BE2C (cell line): ENCODE data around the gene ZDHHC14. TPM values are rescaled to one million over a fixed set of nuclear protein-coding genes. Genes with fewer than 3 reads are reported as not detected.
"Not testable (repeated sequence)": the region's sequence is repeated elsewhere in the genome, so short reads cannot be mapped to it uniquely, and the experiment has no call there.

Experiments used
- DNase-seq: peaks from one replicate; pipeline ENCODE4 v3.0.0-alpha.2; 2020
- H3K27me3 ChIP-seq: fragments of 250-450 bp; sonication (Bioruptor Pico); 2 replicates; pipeline ENCODE4 v1.5.1; 2020; ENCODE audit warnings: mild to moderate bottlenecking
- H3K36me3 ChIP-seq: fragments of 250-450 bp; sonication (Bioruptor Pico); 2 replicates; pipeline ENCODE4 v1.5.1; 2020; ENCODE audit warnings: mild to moderate bottlenecking
- H3K4me1 ChIP-seq: fragments of 250-450 bp; sonication (Bioruptor Pico); 2 replicates; pipeline ENCODE4 v1.5.1; 2020
- H3K4me3 ChIP-seq: 2 replicates; pipeline ENCODE4 v1.5.1; 2011; ENCODE audit warnings: low read depth, low read length
- H3K9me3 ChIP-seq: fragments of 250-450 bp; sonication (Bioruptor Pico); 2 replicates; pipeline ENCODE4 v1.5.1; 2020
- polyA plus RNA-seq: library from polyadenylated mRNA; unstranded; fragments of >200 nt; gene quantifications from one replicate; pipeline ENCODE4 v1.2.1, GENCODE V29; 2012; ENCODE audit warnings: low read depth, missing spikeins; ENCODE audit not compliant: insufficient read length, insufficient read depth
- TF ChIP-seq, protein P1 (sequence below): IDR thresholded peaks from 2 replicates; pipeline ENCODE4 v1.5.1; 2012; ENCODE audit warnings: mild to moderate bottlenecking, low read depth, low read length

Gene ZDHHC14
- polyA plus RNA-seq = 0.88 TPM

DNA sequence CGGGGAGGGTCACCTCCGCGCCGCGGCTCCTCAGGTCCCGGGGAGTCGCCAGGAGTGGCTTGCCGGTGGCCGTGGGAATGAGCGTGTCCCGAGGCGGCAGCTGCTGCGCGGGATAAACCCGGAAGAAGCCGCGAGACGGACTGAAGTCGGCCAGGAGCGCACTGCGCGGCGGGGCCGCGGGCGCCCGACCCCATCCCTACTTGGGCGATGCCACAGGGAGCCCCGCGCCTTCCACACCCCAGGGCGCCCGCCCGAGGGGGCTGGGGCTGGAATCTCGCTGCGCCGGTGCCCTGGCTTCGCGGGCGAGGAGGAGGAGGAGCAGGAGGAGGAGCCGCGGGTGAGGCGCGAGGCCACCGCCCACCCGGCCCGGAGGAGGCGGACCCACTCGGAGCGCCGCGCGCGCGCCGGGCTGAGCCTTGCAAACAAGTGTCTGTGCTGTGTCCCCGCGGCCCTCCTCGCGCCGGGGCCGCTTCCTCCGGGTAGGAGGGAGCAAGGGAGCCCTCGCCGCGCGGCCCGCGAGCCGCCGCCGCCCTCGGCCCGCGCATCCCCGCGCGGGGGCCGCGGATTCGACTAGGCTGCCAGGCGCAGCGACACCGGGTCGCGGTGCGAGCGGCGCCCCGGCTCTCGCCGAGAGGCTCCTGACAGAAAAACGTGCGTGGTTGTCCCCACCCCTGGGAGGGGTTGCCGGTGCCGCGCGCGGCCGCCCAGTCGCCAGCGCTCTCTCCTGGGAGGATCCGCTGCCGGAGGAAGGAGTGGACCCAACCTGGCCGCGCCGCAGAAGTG is at the start of gene ZDHHC14:
Gene ZDHHC14 (plus strand): TSS at position 412 of the 783 bp plus-strand sequence.
- peak; percentile 92 for DNase-seq
- H3K27me3 ChIP-seq = no peaks in the 10 kb centered on the region

DNA sequence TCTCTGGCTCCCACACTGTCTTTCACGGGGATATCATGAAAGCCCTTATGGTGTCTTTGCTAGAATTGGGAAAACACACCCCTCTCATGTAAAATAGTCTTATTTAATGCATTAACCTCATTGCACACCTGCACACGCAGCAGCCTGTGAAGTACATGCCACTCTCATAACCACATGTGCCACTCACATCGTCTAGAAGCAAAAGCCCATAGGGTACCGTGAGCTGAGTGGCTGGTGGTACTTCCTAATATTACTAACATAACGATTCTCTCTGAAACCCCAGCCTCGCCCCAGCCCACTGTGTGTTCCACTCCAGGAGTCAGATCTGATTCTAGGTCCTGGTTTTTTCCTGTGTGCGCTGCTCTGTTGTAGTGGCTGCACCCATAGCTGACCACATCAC is 48.2 kb upstream of the ZDHHC14 start:
- no peak for DNase-seq
- TF ChIP-seq, protein P1, sequence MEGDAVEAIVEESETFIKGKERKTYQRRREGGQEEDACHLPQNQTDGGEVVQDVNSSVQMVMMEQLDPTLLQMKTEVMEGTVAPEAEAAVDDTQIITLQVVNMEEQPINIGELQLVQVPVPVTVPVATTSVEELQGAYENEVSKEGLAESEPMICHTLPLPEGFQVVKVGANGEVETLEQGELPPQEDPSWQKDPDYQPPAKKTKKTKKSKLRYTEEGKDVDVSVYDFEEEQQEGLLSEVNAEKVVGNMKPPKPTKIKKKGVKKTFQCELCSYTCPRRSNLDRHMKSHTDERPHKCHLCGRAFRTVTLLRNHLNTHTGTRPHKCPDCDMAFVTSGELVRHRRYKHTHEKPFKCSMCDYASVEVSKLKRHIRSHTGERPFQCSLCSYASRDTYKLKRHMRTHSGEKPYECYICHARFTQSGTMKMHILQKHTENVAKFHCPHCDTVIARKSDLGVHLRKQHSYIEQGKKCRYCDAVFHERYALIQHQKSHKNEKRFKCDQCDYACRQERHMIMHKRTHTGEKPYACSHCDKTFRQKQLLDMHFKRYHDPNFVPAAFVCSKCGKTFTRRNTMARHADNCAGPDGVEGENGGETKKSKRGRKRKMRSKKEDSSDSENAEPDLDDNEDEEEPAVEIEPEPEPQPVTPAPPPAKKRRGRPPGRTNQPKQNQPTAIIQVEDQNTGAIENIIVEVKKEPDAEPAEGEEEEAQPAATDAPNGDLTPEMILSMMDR = no peak
- Histone ChIP-seq H3K4me3 (no peak overlapping the region), H3K4me1 (no peaks in the 10 kb centered on the region), H3K27me3 (no peaks in the 10 kb centered on the region), H3K9me3 (no peaks in the 10 kb centered on the region), H3K36me3 (no peaks in the 10 kb centered on the region)

More for the DNA sequence above, at the start of gene ZDHHC14:
- H3K36me3 ChIP-seq = no peaks in the 10 kb centered on the region
- no peaks in the 10 kb centered on the region for H3K4me1 ChIP-seq
- H3K4me3 ChIP-seq = peak within 1 kb of the TSS; percentile 85
- no peaks in the 10 kb centered on the region for H3K9me3 ChIP-seq
- TF ChIP-seq, protein P1 = no peak

DNA sequence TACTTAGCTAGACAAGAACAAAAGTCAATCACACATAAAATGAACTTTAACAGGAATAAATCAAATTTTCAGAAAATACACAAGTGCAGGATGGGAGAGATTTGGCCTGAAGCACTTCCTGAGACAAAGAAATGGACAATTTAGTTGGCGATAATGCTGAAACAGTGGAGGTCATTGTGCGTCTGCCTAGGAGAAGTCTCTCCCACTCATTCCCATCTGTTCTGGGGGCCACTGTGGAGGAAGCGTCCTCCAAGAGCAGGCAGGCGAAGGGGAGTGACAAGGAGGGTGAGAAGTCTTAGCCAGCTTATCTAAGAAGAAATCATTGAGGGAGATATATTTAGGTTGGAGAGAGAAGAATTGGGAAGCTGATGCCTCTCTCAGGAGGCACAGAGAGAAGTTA is 47.5 kb upstream of the ZDHHC14 start:
- H3K4me1 ChIP-seq = no peaks in the 10 kb centered on the region
- H3K9me3 ChIP-seq = no peaks in the 10 kb centered on the region
- TF ChIP-seq, protein P1 = no peak
- H3K36me3 ChIP-seq = no peaks in the 10 kb centered on the region
- H3K4me3 ChIP-seq = no peak overlapping the region
- no peak for DNase-seq
- no peaks in the 10 kb centered on the region for H3K27me3 ChIP-seq

DNA sequence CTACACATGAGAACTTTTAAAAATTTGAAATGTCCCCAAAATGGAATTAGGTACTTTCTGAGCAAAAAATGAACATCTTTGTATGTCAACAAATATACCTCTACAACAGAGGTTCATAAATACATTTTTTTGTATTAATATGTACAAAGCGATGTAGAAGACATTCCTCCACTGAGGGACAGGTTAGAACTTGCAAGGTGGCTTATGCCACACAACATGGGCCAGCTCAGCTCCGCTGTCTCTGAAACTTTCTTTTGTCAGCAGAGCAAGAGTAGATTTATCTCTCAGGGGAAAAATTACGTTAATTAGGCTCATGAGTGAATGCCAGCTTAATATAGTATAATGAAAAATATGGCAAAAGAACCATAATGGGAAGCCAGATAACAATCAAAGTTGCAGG is 47.0 kb upstream of the ZDHHC14 start:
- H3K4me3 ChIP-seq = no peak overlapping the region
- H3K4me1 ChIP-seq = no peaks in the 10 kb centered on the region
- no peaks in the 10 kb centered on the region for H3K36me3 ChIP-seq
- TF ChIP-seq, protein P1 = no peak
- no peak for DNase-seq
- H3K9me3 ChIP-seq = no peaks in the 10 kb centered on the region
- no peaks in the 10 kb centered on the region for H3K27me3 ChIP-seq

DNA sequence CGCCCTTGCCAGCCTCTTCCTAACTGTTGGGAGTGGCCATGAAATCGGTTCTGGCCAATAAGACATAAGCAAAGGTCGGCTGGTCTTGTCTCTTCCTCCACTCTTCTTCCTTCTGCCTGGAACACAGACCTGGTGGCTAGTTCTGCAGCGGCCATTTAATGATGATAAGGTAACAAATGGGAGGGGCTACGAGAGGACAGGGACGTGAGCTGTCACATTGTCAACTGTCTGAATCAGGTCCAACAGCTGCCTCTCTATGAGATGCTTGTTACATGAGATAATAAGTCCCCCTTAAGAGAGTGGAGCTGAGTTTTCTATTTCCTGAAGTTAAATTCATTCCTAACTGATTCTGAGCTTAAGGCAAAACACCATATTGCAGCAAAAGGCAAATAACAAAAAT is 45.2 kb upstream of the ZDHHC14 start:
- no peaks in the 10 kb centered on the region for H3K27me3 ChIP-seq
- H3K36me3 ChIP-seq = no peaks in the 10 kb centered on the region
- TF ChIP-seq, protein P1 = no peak
- no peaks in the 10 kb centered on the region for H3K9me3 ChIP-seq
- H3K4me1 ChIP-seq = no peaks in the 10 kb centered on the region
- DNase-seq = no peak
- H3K4me3 ChIP-seq = no peak overlapping the region

DNA sequence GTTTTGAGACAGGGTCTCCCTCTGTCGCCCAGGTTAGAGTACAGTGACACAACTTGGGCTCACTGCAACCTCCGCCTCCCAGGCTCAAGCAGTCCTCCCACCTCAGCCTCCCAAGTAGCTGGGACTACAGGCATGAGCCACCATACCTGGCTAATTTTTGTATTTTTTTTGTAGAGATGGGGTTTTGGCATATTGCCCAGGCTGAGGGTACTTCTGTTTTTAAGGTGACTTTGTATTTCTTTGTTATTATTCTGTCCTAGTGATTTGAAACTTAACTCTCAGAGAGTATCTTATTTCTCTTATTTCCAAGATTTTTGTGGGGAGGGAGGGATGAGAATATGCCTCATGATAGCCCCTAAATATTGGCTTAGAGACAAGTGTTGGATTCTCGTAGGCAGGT is 43.7 kb upstream of the ZDHHC14 start:
- not testable (repeated sequence) for DNase-seq, H3K9me3 ChIP-seq, H3K27me3 ChIP-seq, H3K4me3 ChIP-seq, H3K36me3 ChIP-seq, H3K4me1 ChIP-seq
